Lower lobe of right lung (tissue), 2 donors: ENCODE results near the gene ELFN2. TPM values are rescaled to one million over a fixed set of nuclear protein-coding genes. Genes with fewer than 3 reads are reported as not detected.

ENCODE experiments used
- ATAC-seq, 2 donors: fragments of 200-7000 bp; cut with Tn5 transposase; one replicate each; pipeline ENCODE4 v1.9.1; 2020 to 2022; ENCODE audit warnings: mild to moderate bottlenecking in 2 of 2, moderate library complexity in 2 of 2
- DNase-seq: peaks from one replicate; pipeline ENCODE4 v3.0.0-alpha.2; 2020
- H3K27ac ChIP-seq: fragments of 200-600 bp; one replicate; pipeline ENCODE4 v1.8.0; 2022
- H3K27me3 ChIP-seq: fragments of 200-600 bp; one replicate; pipeline ENCODE4 v1.8.0; 2022; ENCODE audit warnings: low read depth
- H3K36me3 ChIP-seq: fragments of 200-600 bp; one replicate; pipeline ENCODE4 v1.8.0; 2022; ENCODE audit warnings: mild to moderate bottlenecking
- H3K4me1 ChIP-seq: fragments of 200-600 bp; one replicate; pipeline ENCODE4 v1.8.0; 2022
- H3K4me3 ChIP-seq: fragments of 200-600 bp; one replicate; pipeline ENCODE4 v1.8.0; 2022; ENCODE audit warnings: mild to moderate bottlenecking
- H3K9me3 ChIP-seq: fragments of 200-600 bp; one replicate; pipeline ENCODE4 v1.8.0; 2022
- intact Hi-C: fragments of 100-400 bp; cut with DNase I; formaldehyde crosslinking; loops from one replicate; pipeline ENCODE4 v1.11.0; 2022
- total RNA-seq: library from RNA; stranded (reverse); fragmentation: NEBNext Ultra II Directional; extraction: Animal tissue kit (Norgen Biotek cat#: 25700); gene quantifications from one replicate; pipeline ENCODE4 v1.2.1, GENCODE V29; 2021
- TF ChIP-seq, protein P1 (sequence below): fragments of 200-600 bp; IDR thresholded peaks from one replicate; pipeline ENCODE4 v1.8.0; 2022; ENCODE audit warnings: antibody characterized with exemption, mild to moderate bottlenecking
- donor health status: DM: no; HTN: yes; CAD: no; lungs with severe emphysema.

ELFN2 gene
- total RNA-seq, 1 donor from 2014 or later, result 0.89 TPM

DNA sequence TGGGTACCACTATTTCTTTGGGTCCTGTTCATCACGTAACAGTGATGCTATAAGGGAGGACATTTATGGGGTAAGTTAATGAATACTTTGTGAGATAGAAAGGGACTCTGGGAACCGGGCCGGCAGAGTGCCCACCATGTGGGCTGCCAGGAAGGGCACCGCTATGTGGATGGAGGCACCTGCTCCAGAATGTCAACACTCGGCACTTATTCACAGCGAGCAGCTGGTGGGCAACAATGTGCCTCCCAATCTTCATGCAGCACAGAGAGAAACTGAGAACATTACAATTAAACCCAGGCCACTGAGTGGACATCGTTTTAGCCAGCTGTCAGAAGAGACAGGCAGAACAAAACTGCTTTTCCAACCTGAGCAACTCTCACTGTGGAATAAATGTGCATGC, 15.8 kb upstream of the ELFN2 start:
- no peaks in the 10 kb centered on the region for H3K4me1 ChIP-seq
- intact Hi-C loops, result no loop called here
- DNase-seq, result no peak

DNA sequence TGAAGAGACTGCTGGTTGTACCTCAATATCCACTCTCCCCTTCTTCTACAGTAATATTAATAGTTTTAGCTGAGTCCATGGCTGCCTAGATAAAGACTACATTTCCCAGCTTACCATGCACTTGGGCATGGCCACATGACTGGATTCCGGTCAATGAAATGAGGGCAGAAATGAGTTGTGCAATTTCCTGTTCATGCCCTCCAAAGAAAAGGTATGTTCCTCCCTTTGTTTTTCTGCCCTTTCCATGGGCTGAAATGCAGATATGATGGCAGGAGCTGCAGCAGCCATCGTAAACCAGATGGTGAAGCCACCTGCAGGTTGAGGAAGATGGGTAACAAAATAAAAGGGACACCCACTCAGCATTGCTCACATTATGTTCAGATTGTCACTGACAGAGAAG, 15.3 kb upstream of the ELFN2 start:
- no peak for DNase-seq
- H3K36me3 ChIP-seq, result no peaks in the 10 kb centered on the region
- intact Hi-C loops, result no loop called here
- peaks cover 12% of the 10 kb centered on the region for H3K27me3 ChIP-seq
- no peaks in the 10 kb centered on the region for H3K4me1 ChIP-seq
- no peak overlapping the region for H3K4me3 ChIP-seq
- H3K9me3 ChIP-seq, result no peaks in the 10 kb centered on the region
- no peak for ATAC-seq
- TF ChIP-seq, protein P1, sequence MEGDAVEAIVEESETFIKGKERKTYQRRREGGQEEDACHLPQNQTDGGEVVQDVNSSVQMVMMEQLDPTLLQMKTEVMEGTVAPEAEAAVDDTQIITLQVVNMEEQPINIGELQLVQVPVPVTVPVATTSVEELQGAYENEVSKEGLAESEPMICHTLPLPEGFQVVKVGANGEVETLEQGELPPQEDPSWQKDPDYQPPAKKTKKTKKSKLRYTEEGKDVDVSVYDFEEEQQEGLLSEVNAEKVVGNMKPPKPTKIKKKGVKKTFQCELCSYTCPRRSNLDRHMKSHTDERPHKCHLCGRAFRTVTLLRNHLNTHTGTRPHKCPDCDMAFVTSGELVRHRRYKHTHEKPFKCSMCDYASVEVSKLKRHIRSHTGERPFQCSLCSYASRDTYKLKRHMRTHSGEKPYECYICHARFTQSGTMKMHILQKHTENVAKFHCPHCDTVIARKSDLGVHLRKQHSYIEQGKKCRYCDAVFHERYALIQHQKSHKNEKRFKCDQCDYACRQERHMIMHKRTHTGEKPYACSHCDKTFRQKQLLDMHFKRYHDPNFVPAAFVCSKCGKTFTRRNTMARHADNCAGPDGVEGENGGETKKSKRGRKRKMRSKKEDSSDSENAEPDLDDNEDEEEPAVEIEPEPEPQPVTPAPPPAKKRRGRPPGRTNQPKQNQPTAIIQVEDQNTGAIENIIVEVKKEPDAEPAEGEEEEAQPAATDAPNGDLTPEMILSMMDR, result no peak
- no peak overlapping the region for H3K27ac ChIP-seq

More for the DNA sequence above, 15.8 kb upstream of the ELFN2 start:
- Histone ChIP-seq H3K27ac (no peak overlapping the region), H3K9me3 (no peaks in the 10 kb centered on the region), H3K36me3 (no peaks in the 10 kb centered on the region), H3K27me3 (peaks cover 13% of the 10 kb centered on the region), H3K4me3 (no peak overlapping the region)
- TF ChIP-seq, protein P1, result no peak
- ATAC-seq, result no peak

DNA sequence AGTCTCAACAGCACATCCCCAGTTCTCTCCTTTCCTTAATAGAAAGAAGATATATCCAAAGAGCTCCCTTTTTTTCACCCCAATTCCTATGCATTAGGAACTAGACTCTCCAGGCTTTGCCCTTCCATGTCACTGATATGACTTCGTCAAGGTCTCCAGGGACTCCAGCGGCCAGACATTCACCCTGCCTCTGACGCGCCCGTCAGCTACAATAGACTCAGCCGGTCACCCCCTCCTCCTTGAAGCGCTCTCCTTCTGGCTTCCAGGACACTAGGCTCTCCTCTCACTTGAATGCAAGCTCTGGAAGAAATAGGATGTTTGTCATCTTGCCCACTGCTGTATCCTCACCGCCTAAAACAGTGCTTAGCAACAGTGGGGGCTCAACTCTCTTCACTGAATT, 14.9 kb upstream of the ELFN2 start:
- Histone ChIP-seq H3K36me3 (no peaks in the 10 kb centered on the region), H3K27ac (no peak overlapping the region), H3K9me3 (no peaks in the 10 kb centered on the region), H3K27me3 (peaks cover 7% of the 10 kb centered on the region), H3K4me1 (no peaks in the 10 kb centered on the region), H3K4me3 (no peak overlapping the region)
- intact Hi-C loops, result no loop called here
- no peak for ATAC-seq
- no peak for DNase-seq
- TF ChIP-seq, protein P1, result no peak

DNA sequence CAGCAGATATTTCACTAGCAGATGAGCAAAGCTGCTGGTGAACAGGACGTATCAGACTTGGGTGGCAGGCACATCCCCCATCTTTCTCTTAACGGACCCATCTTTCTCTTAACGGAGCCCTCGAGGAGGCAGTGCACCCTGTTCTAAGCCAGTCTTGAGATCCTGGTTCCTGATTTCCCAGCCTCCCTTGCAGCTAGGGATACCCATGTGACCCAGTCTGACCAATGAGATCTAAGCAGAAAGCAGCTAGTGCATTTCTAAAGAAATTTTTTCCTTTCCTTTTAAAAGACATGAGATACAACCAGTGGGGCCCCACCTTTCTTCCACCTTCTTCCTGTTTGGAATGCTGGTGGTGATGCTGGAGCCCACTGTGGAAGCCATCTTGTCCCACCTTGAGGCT, 13.6 kb upstream of the ELFN2 start:
- no peak overlapping the region for H3K4me3 ChIP-seq
- intact Hi-C loops, result no loop called here
- ATAC-seq (no peak), DNase-seq (no peak)
- no peaks in the 10 kb centered on the region for H3K4me1 ChIP-seq
- no peaks in the 10 kb centered on the region for H3K9me3 ChIP-seq
- H3K27ac ChIP-seq, result no peak overlapping the region
- peaks cover 3% of the 10 kb centered on the region for H3K27me3 ChIP-seq
- TF ChIP-seq, protein P1, result no peak
- H3K36me3 ChIP-seq, result no peaks in the 10 kb centered on the region

DNA sequence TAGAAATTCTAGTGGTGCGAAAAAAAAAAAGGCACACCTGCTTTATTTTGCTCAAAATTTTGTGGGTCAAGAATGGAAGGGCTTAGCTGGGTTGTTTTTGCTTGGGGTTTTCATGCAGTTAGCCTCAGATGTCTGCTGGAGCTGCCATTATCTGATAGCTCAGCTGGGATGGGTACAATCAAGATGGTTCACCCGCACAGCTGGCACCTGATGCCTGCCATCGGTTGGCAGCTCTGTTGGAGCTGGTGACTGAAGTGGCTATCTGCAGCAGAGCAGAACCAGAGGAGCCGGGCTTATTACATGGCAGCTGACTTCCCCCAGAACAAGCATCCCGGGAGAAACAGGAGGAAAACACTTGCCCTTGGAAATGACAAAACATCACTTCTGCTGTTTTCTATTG, 12.1 kb upstream of the ELFN2 start:
- Histone ChIP-seq H3K27ac (no peak overlapping the region), H3K9me3 (no peaks in the 10 kb centered on the region), H3K4me3 (no peak overlapping the region), H3K36me3 (no peaks in the 10 kb centered on the region), H3K4me1 (no peaks in the 10 kb centered on the region), H3K27me3 (peaks cover 10% of the 10 kb centered on the region)
- ATAC-seq, result no peak
- TF ChIP-seq, protein P1, result no peak
- DNase-seq, result no peak
- intact Hi-C loops, result no loop called here
